ENCODE results near the gene AJAP1.

AJAP1 gene

GRCh38 chr1:4676253-4676652 is 21.8 kb downstream of the AJAP1 start:
- TF ChIP-seq RARB (CRISPR knock-in tag; IDR thresholded peaks at IDR 0.05) (no peak), OSR1 (CRISPR knock-in tag; IDR thresholded peaks at IDR 0.05) (no peak), ZFP30 (CRISPR knock-in tag; IDR thresholded peaks at IDR 0.05) (no peak), CSRNP3 (CRISPR knock-in tag; IDR thresholded peaks at IDR 0.05) (no peak), ESRRG (CRISPR knock-in tag; IDR thresholded peaks at IDR 0.05) (no peak), PATZ1 (CRISPR knock-in tag; IDR thresholded peaks at IDR 0.05; ENCODE audit: borderline replicate concordance) (no peak), TSHZ2 (CRISPR knock-in tag; IDR thresholded peaks at IDR 0.05) (no peak), POU6F1 (CRISPR knock-in tag; IDR thresholded peaks at IDR 0.05; ENCODE audit: borderline replicate concordance, low read depth) (no peak), ARNTL (CRISPR knock-in tag; IDR thresholded peaks at IDR 0.05; ENCODE audit: borderline replicate concordance, low read depth) (no peak)
- no peak for ATAC-seq

GRCh38 chr1:4677608-4678007 is 23.2 kb downstream of the AJAP1 start:
- no peak for ATAC-seq
- TF ChIP-seq CSDC2 (CRISPR knock-in tag; IDR thresholded peaks at IDR 0.05) = no peak
- TF ChIP-seq BACH2 (CRISPR knock-in tag; IDR thresholded peaks at IDR 0.05; ENCODE audit: borderline replicate concordance) = no peak
- TF ChIP-seq ZC3H10 (CRISPR knock-in tag; IDR thresholded peaks at IDR 0.05) = no peak
- TF ChIP-seq CSRNP3 (CRISPR knock-in tag; IDR thresholded peaks at IDR 0.05) = no peak
- TF ChIP-seq ZNF565 (CRISPR knock-in tag; conservative IDR thresholded peaks at IDR 0.05; ENCODE audit: low read depth) = no peak
- no peak for TF ChIP-seq ISL1 (CRISPR knock-in tag; IDR thresholded peaks at IDR 0.05)
- no peak for TF ChIP-seq TOX (CRISPR knock-in tag; IDR thresholded peaks at IDR 0.05; ENCODE audit: borderline replicate concordance)
- TF ChIP-seq PATZ1 (CRISPR knock-in tag; IDR thresholded peaks at IDR 0.05; ENCODE audit: borderline replicate concordance) = no peak
- TF ChIP-seq ZNF70 (CRISPR knock-in tag; IDR thresholded peaks at IDR 0.05) = no peak

- ATAC-seq = no peak
- no peak for TF ChIP-seq SNAI2 (CRISPR knock-in tag; IDR thresholded peaks at IDR 0.05)
- TF ChIP-seq OSR1 (CRISPR knock-in tag; IDR thresholded peaks at IDR 0.05) = no peak
- TF ChIP-seq ZNF8 (CRISPR knock-in tag; IDR thresholded peaks at IDR 0.05) = no peak
- TF ChIP-seq CSRNP3 (CRISPR knock-in tag; IDR thresholded peaks at IDR 0.05) = no peak
- no peak for TF ChIP-seq ESRRG (CRISPR knock-in tag; IDR thresholded peaks at IDR 0.05)
These were observed 23.8 kb downstream of the AJAP1 start for GRCh38 chr1:4678066-4678717.
